WI38 (cell line): ENCODE measurements around the gene WSB1.

ENCODE experiments used
- H3K4me3 ChIP-seq: 2 replicates; pipeline ENCODE4 v1.5.1; 2011; ENCODE audit warnings: low read depth, mild to moderate bottlenecking, control low read depth, low read length
- CTCF ChIP-seq: IDR thresholded peaks from 2 replicates; pipeline ENCODE4 v1.5.1; 2012; ENCODE audit warnings: low read depth, mild to moderate bottlenecking, control low read depth, low read length

The WSB1 gene

DNA sequence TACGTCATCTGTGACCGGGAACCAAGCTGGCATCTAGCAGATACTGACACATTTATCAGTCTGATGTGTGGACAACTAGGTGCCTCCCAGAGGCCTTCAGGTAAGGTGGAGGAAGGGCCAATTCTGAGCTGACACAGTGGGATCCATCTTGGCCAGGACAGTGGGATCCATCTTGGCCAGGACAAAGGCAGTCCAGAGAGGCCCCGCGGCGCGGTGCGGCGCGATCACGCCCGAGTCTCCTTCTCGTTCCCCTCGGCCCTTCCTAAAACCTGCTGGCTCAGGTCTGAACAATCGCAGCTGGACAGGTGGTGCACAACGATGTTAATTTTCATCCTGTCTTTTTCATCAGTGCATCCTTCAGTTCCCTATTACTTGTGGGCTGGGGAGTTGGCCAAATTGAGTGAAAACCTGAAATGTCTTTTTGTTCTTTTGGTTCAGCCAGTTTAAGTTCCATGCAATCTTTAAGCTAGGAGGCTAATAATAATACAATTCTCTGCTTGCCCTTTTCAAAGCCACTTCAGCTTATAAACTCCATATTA, 486 bp upstream of the WSB1 start:
- no peak overlapping the region for H3K4me3 ChIP-seq

DNA sequence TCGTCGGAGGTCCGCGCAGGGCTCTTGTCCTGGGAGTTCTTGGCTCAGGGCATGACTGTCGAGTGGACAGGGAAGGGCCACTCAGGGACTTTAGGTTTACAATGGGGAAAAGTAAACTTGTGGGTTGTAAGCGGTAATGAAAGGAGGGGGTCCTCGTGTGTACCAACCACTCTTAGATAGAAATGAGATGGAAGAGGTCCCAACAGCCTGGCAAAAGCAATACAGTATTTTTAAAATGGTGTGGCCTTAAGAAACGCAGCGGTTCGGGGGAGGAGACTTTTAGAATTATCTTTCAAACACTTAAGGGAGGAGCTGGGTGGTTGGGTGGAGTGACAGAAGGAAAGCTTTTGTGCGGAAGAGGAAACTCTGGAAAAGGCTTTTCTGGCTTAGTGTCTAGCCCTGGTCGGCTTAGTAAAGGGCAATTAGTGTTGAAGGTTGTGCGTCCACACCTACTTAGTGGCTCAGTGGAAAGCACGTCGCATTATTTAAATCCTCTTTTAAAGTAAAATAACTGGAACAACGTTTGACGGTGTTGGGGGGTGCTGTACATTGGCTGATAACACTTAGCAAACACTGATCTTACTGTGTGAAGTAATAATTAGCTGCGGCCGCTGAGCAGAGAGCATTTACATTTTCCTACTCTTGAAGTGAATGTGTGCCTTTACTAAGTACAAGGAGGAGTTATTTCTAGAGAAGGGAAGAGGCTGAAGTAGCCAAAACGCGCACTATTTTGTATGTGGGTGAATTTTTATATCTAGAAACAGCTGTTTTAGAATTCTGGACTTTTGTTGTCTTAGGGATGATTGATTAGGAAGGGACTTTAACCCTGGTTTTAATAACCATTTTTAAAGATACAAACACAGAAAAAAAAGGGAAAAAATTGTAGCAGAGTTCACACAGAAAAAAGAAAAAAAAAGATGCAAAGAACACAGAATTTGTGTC, 1.0 kb downstream of the WSB1 start:
- TF ChIP-seq CTCF, result no peak
- peak overlapping the region; percentile 92 for H3K4me3 ChIP-seq

More for the DNA sequence above, 486 bp upstream of the WSB1 start:
- TF ChIP-seq CTCF, result no peak

DNA sequence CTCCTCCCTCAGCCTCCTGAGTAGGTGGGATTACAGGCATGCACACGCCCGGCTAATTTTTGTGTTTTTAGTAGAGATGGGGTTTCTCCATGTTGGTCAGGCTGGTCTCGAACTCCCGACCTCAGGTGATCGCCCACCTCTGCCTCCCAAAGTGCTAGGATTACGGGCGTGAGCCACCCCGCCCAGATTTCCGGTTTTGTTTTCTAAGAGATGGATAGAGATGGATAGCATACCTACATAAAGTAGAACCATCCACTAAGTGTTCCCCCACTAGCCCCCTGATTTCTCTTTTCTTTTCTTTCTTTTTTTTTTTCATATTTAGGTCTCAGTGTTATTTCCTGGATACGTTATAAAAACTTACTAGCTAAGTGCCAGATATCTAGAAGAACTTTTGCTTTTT, 2.0 kb downstream of the WSB1 start:
- TF ChIP-seq CTCF, result no peak
- peak overlapping the region; percentile 92 for H3K4me3 ChIP-seq

- H3K4me3 ChIP-seq, result peak overlapping the region; percentile 92
- TF ChIP-seq CTCF, result no peak
Measured at GRCh38 chr17:27296428-27296979, 2.6 kb downstream of the WSB1 start.

GRCh38 chr17:27299384-27300049, 5.6 kb downstream of the WSB1 start:
- no peak for TF ChIP-seq CTCF
- no peak overlapping the region for H3K4me3 ChIP-seq

DNA sequence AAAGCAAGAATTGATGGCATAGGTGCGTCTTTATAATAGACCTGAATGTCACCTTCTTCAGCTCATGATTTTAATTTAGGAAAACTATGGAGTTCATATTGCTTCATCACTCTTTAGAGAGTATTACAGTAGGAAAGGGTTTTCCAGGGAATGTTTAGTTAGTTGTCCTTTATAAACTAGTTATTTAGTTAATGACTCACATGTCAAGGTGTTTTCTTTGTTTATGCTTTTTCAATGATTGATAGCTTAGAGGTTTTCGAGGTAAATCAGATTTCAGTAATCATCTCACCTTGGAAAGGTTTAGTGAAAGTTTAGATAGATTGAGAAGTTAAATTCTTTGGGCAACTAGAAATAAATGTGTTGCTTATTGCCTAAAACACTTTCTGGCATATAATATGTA, 9.8 kb downstream of the WSB1 start:
- TF ChIP-seq CTCF, result no peak
- no peak overlapping the region for H3K4me3 ChIP-seq
